DND-41 (cell line): ENCODE results near the gene MOGAT2.
"Not testable (repeated sequence)": the region's sequence is repeated elsewhere in the genome, so short reads cannot be mapped to it uniquely, and the experiment has no call there.

Experiments used
- ATAC-seq: fragments of 200-7000 bp; cut with Tn5 transposase; 3 replicates; pipeline ENCODE4 v1.9.1; 2021; ENCODE audit warnings: low read depth; ENCODE audit not compliant: insufficient read depth
- DNase-seq: peaks from one replicate; pipeline ENCODE4 v3.0.0-alpha.2; 2020
- H2AFZ ChIP-seq: 2 replicates; pipeline ENCODE4 v1.6.0; 2012; ENCODE audit warnings: low read depth, low read length
- H3K27ac ChIP-seq: 2 replicates; pipeline ENCODE4 v1.5.1; 2012; ENCODE audit warnings: low read length, inconsistent platforms
- H3K27me3 ChIP-seq: fragments of 200-600 bp; sonication (generic); 2 replicates; pipeline ENCODE4 v1.6.0; 2012; ENCODE audit warnings: low read length, mild to moderate bottlenecking, inconsistent platforms; ENCODE audit not compliant: insufficient read depth, poor library complexity
- H3K36me3 ChIP-seq: 2 replicates; pipeline ENCODE4 v1.5.1; 2012; ENCODE audit warnings: low read length, inconsistent platforms; ENCODE audit not compliant: insufficient read depth
- H3K4me1 ChIP-seq: 2 replicates; pipeline ENCODE4 v1.5.1; 2012; ENCODE audit warnings: mild to moderate bottlenecking, low read length; ENCODE audit not compliant: insufficient read depth
- H3K4me2 ChIP-seq: 2 replicates; pipeline ENCODE4 v1.6.0; 2012; ENCODE audit warnings: mild to moderate bottlenecking, moderate library complexity, low read length, inconsistent platforms; ENCODE audit not compliant: insufficient read depth
- H3K4me3 ChIP-seq, 2 experiments: fragments of 200-600 bp in 1 of 2; shearing (Covaris generic) in 1 of 2; 2 replicates each; pipeline ENCODE4 v1.5.1; 2012 to 2016; ENCODE audit warnings: inconsistent platforms in 2 of 2, low read length in 2 of 2, mild to moderate bottlenecking in 2 of 2, low read depth in 1 of 2, moderate library complexity in 1 of 2
- H3K79me2 ChIP-seq: 2 replicates; pipeline ENCODE4 v1.6.0; 2012; ENCODE audit warnings: low read length, inconsistent platforms; ENCODE audit not compliant: insufficient read depth
- H3K9ac ChIP-seq: 2 replicates; pipeline ENCODE4 v1.6.0; 2012; ENCODE audit warnings: low read depth, mild to moderate bottlenecking, inconsistent platforms, low read length, moderate library complexity
- H3K9me3 ChIP-seq: 2 replicates; pipeline ENCODE4 v1.5.1; 2012; ENCODE audit warnings: low read length, moderate library complexity, mild to moderate bottlenecking, inconsistent platforms; ENCODE audit not compliant: insufficient read depth, severe bottlenecking
- H4K20me1 ChIP-seq: 2 replicates; pipeline ENCODE4 v1.6.0; 2012; ENCODE audit warnings: low read length; ENCODE audit not compliant: insufficient read depth
- EZH2 ChIP-seq: IDR thresholded peaks from 3 replicates; pipeline ENCODE4 v1.6.1; 2012; ENCODE audit warnings: borderline replicate concordance, low read depth, mild to moderate bottlenecking, moderate library complexity, low read length, inconsistent platforms; ENCODE audit not compliant: severe bottlenecking
- TF ChIP-seq, protein P1 (sequence below): IDR thresholded peaks from 2 replicates; pipeline ENCODE4 v1.5.1; 2012; ENCODE audit warnings: borderline replicate concordance, low read length, moderate library complexity, mild to moderate bottlenecking; ENCODE audit not compliant: poor library complexity, severe bottlenecking; ENCODE audit errors: extremely low read depth

The MOGAT2 gene

DNA sequence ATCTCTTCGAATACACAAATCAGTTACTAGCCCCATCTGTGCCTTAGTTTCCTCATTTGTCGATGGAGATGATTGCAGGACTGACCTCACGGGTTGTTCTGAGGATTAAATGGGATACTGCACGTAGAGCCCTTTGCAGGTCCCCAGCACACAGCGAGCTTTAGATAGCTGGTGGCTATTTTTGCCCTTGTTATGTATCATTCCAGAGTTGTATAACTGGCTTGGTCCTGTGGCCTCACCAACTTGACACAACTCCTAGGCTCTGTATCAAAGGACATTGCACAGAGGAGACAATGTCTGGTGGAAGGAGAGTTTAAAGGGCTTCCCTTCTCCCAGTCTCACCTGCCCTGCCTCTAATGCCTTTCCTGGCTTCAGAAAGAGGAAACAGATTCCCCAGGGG, 28.2 kb downstream of the MOGAT2 start:
- Histone ChIP-seq H3K4me2 (no peak overlapping the region), H3K4me3 (no peak overlapping the region), H2AFZ (no peak overlapping the region), H4K20me1 (no peaks in the 10 kb centered on the region), H3K9ac (no peak overlapping the region), H3K9me3 (no peaks in the 10 kb centered on the region), H3K27ac (no peak overlapping the region), H3K4me1 (no peaks in the 10 kb centered on the region), H3K79me2 (no peaks in the 10 kb centered on the region), H3K36me3 (no peaks in the 10 kb centered on the region), H3K27me3 (peaks cover 14% of the 10 kb centered on the region)
- ATAC-seq (no peak), DNase-seq (no peak)
- no peak for TF ChIP-seq EZH2
- TF ChIP-seq, protein P1, sequence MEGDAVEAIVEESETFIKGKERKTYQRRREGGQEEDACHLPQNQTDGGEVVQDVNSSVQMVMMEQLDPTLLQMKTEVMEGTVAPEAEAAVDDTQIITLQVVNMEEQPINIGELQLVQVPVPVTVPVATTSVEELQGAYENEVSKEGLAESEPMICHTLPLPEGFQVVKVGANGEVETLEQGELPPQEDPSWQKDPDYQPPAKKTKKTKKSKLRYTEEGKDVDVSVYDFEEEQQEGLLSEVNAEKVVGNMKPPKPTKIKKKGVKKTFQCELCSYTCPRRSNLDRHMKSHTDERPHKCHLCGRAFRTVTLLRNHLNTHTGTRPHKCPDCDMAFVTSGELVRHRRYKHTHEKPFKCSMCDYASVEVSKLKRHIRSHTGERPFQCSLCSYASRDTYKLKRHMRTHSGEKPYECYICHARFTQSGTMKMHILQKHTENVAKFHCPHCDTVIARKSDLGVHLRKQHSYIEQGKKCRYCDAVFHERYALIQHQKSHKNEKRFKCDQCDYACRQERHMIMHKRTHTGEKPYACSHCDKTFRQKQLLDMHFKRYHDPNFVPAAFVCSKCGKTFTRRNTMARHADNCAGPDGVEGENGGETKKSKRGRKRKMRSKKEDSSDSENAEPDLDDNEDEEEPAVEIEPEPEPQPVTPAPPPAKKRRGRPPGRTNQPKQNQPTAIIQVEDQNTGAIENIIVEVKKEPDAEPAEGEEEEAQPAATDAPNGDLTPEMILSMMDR: no peak

DNA sequence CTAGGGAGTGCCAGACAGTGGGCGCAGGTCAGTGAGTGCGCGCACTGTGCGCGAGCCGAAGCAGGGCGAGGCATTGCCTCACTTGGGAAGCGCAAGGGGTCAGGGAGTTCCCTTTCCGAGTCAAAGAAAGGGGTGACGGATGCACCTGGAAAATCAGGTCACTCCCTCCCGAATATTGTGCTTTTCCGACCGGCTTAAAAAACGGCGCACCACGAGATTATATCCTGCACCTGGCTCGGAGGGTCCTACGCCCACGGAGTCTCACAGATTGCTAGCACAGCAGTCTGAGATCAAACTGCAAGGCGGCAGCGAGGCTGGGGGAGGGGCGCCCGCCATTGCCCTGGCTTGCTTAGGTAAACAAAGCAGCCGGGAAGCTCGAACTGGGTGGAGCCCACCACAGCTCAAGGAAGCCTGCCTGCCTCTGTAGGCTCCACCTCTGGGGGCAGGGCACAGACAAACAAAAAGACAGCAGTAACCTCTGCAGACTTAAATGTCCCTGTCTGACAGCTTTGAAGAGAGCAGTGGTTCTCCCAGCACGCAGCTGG, 31.2 kb downstream of the MOGAT2 start:
- H3K4me2 ChIP-seq, DNase-seq: not testable (repeated sequence)

DNA sequence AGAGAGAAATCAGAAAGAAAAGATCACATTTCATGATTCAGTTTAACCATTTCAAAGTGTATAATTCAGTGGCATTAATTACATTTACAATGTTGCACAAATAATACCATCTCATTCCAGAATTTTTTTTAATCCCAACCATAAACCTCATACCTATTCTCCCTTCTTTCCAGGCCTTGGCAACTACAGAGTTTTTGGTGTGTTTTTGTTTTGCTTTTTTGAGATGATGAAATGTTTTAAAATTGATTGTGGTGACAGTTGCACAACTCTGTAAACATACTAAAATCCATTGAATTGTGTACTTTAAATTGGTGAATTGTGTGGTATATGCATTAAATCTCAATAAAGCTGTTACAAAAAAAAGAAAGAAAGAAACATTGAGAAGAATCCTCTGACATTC, 37.3 kb downstream of the MOGAT2 start:
- H3K4me2 ChIP-seq, H3K27ac ChIP-seq, H3K79me2 ChIP-seq, DNase-seq, H3K36me3 ChIP-seq, H2AFZ ChIP-seq, H3K27me3 ChIP-seq, H3K4me1 ChIP-seq, H3K9me3 ChIP-seq, H3K9ac ChIP-seq, H3K4me3 ChIP-seq, H4K20me1 ChIP-seq, ATAC-seq: not testable (repeated sequence)

More for the DNA sequence above, 31.2 kb downstream of the MOGAT2 start:
- H3K79me2 ChIP-seq, H3K4me3 ChIP-seq, H3K27me3 ChIP-seq, H3K4me1 ChIP-seq, H3K9me3 ChIP-seq, H3K27ac ChIP-seq, H3K9ac ChIP-seq, H3K36me3 ChIP-seq, ATAC-seq, H4K20me1 ChIP-seq, H2AFZ ChIP-seq: not testable (repeated sequence)

DNA sequence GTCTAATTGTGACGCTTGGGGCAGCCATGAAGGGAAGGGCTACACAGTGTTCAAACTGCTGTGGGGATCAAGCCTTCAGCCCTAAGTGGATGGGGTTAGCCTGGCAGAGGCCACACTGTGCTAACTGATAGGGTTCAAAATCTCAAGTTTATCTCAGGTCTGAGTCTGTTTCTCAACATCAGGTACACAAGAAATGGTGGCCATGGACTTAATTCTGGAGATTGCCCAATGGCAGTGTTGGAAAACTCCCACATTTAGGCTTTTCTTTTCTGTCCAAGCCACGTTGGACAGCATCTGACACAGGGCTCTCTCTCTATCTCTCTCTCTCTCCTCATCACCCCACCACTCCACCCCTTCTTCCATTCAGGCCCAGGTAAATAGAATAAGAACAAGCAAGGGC, 40.0 kb downstream of the MOGAT2 start:
- no peak for TF ChIP-seq EZH2
- ATAC-seq (no peak), DNase-seq (no peak)
- Histone ChIP-seq H3K79me2 (no peaks in the 10 kb centered on the region), H3K4me1 (no peaks in the 10 kb centered on the region), H3K27me3 (peaks cover 5% of the 10 kb centered on the region), H3K27ac (no peak overlapping the region), H3K9ac (no peak overlapping the region), H3K9me3 (no peaks in the 10 kb centered on the region), H3K36me3 (no peaks in the 10 kb centered on the region), H2AFZ (no peak overlapping the region), H4K20me1 (no peaks in the 10 kb centered on the region), H3K4me2 (no peak overlapping the region), H3K4me3 (no peak overlapping the region)

DNA sequence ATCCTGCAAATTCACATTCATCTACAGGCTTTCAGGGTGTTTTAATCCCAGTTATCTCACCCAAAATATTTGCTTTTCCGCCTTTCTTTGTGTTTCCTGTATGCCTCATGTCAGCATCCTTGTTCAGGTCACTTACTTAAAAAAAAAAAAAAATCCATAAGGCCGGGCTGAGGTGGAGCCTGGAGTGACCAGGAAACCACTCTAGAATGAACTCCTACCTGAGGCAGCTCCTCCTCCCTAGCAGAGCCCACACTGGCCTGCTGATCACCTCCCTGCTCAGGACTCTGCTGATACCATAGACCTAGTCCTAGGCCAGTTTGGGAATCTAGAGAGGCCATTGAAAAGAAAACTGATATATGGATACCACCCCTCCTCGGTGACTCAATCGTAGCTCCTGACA, 42.2 kb downstream of the MOGAT2 start:
- Histone ChIP-seq H3K9ac (no peak overlapping the region), H3K9me3 (no peaks in the 10 kb centered on the region), H3K79me2 (no peaks in the 10 kb centered on the region), H4K20me1 (no peaks in the 10 kb centered on the region), H3K4me2 (no peak overlapping the region), H3K36me3 (no peaks in the 10 kb centered on the region), H3K4me1 (no peaks in the 10 kb centered on the region), H3K4me3 (no peak overlapping the region), H3K27ac (no peak overlapping the region), H3K27me3 (peaks cover 5% of the 10 kb centered on the region), H2AFZ (no peak overlapping the region)
- DNase-seq: no peak
- ATAC-seq: no peak
- no peak for TF ChIP-seq EZH2
- TF ChIP-seq, protein P1: no peak
